Measurements from ENCODE around the gene THAP12. TPM values are rescaled to one million over a fixed set of nuclear protein-coding genes. Genes with fewer than 3 reads are reported as not detected.

Gene THAP12
- total RNA-seq, 1 experiment from 2014 or later, result 44.1 TPM

DNA sequence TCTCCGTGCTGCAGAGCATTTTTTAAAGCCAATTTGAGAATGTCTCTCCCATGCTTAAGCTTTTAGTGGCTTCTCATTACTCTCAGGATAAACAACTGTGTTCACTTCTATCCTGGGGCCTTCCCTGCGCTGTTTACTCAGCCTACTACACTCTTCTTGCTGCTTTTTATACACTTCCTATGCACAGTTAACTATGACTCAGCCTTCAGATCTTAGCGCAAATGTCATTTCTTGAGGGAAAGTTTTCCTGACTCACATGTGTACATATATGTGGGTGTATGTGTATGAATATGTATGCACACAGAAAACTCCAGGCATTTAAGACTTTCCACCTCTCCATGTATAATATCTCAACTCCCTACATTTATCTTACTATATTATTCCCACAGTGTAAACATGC is 9.8 kb downstream of the THAP12 start:
- ATAC-seq (peak; percentile 73), DNase-seq (ENCODE audit: low read depth, low spot score) (peak; percentile 28)
- H4K20me1 ChIP-seq (ENCODE audit: insufficient read depth), result no peaks in the 10 kb centered on the region; the same call in 1 of the 2 replicates
- no peak for TF ChIP-seq POLR2AphosphoS5 (IDR thresholded peaks at IDR 0.05; ENCODE audit: low read depth, low read length)
- no peak for TF ChIP-seq ATF3 (IDR thresholded peaks at IDR 0.05)
- no peak for TF ChIP-seq EZH2 (IDR thresholded peaks at IDR 0.05)
- no peak for TF ChIP-seq SRF (IDR thresholded peaks at IDR 0.05; ENCODE audit: low read depth)
- 0 out of 2 replicates have a peak, but pooled peaks have one; percentile 43 for TF ChIP-seq SIN3A (IDR thresholded peaks at IDR 0.05; ENCODE audit: low read depth)
- peak; percentile 63 for TF ChIP-seq FOSL1 (IDR thresholded peaks at IDR 0.05; ENCODE audit: low read depth)
- TF ChIP-seq ZFX (IDR thresholded peaks at IDR 0.05), result no peak
- TF ChIP-seq CTCF (IDR thresholded peaks at IDR 0.05 in 2 of 3, conservative IDR thresholded peaks at IDR 0.05 in 1 of 3; ENCODE audit: borderline replicate concordance in 1 of 3, insufficient read depth in 1 of 3, low read depth in 2 of 3, low read length in 2 of 3), result no peak
- TF ChIP-seq ZNF274 (IDR thresholded peaks at IDR 0.05; ENCODE audit: low read depth, low read length), result no peak
- peak; percentile 17 for TF ChIP-seq TCF7L2 (IDR thresholded peaks at IDR 0.05; ENCODE audit: borderline replicate concordance, extremely low read depth, insufficient read depth, insufficient read length)
- TF ChIP-seq JUND (IDR thresholded peaks at IDR 0.05), result peak; percentile 47; the same call in 1 of the 2 replicates
- TF ChIP-seq, protein P1, sequence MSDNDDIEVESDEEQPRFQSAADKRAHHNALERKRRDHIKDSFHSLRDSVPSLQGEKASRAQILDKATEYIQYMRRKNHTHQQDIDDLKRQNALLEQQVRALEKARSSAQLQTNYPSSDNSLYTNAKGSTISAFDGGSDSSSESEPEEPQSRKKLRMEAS (IDR thresholded peaks at IDR 0.05), result no peak
- TF ChIP-seq EGR1 (IDR thresholded peaks at IDR 0.05; ENCODE audit: low read depth), result peak; percentile 48; the same call in 1 of the 2 replicates
- no peak for TF ChIP-seq EZH2phosphoT487 (IDR thresholded peaks at IDR 0.05; ENCODE audit: borderline replicate concordance)
- peak; percentile 40; the same call in 1 of the 2 replicates for TF ChIP-seq SP1 (IDR thresholded peaks at IDR 0.05; ENCODE audit: low read depth)
- no peak for TF ChIP-seq CEBPB (IDR thresholded peaks at IDR 0.05; ENCODE audit: low read depth)
- no peak for TF ChIP-seq CBX3 (IDR thresholded peaks at IDR 0.05; ENCODE audit: low read depth)
- no peak for TF ChIP-seq YY1 (IDR thresholded peaks at IDR 0.05; ENCODE audit: extremely low read depth, insufficient replicate concordance, low read depth, low read length)
- TF ChIP-seq ELF1 (IDR thresholded peaks at IDR 0.05; ENCODE audit: borderline replicate concordance, low read depth), result no peak
- TF ChIP-seq, protein P2, sequence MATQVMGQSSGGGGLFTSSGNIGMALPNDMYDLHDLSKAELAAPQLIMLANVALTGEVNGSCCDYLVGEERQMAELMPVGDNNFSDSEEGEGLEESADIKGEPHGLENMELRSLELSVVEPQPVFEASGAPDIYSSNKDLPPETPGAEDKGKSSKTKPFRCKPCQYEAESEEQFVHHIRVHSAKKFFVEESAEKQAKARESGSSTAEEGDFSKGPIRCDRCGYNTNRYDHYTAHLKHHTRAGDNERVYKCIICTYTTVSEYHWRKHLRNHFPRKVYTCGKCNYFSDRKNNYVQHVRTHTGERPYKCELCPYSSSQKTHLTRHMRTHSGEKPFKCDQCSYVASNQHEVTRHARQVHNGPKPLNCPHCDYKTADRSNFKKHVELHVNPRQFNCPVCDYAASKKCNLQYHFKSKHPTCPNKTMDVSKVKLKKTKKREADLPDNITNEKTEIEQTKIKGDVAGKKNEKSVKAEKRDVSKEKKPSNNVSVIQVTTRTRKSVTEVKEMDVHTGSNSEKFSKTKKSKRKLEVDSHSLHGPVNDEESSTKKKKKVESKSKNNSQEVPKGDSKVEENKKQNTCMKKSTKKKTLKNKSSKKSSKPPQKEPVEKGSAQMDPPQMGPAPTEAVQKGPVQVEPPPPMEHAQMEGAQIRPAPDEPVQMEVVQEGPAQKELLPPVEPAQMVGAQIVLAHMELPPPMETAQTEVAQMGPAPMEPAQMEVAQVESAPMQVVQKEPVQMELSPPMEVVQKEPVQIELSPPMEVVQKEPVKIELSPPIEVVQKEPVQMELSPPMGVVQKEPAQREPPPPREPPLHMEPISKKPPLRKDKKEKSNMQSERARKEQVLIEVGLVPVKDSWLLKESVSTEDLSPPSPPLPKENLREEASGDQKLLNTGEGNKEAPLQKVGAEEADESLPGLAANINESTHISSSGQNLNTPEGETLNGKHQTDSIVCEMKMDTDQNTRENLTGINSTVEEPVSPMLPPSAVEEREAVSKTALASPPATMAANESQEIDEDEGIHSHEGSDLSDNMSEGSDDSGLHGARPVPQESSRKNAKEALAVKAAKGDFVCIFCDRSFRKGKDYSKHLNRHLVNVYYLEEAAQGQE (IDR thresholded peaks at IDR 0.05; ENCODE audit: low read depth), result no peak
- TF ChIP-seq RAD21 (IDR thresholded peaks at IDR 0.05; ENCODE audit: low read depth), result no peak

More for the DNA sequence above, 9.8 kb downstream of the THAP12 start:
- no TSS peak for BruUV-seq (replicated peaks)
- peak overlapping the region; percentile 38 for H3K4me2 ChIP-seq (ENCODE audit: low read length)
- no peaks in the 10 kb centered on the region for H3K9me2 ChIP-seq (ENCODE audit: insufficient read depth)
- intact Hi-C loops (cut with micrococcal nuclease), result loop anchor here (10.0 kb wide), 1 partner anchor 144 kb away; no protein-coding TSS in a partner anchor
- CTCF ChIA-PET, result no interaction called here
- peaks cover 96% of the 10 kb centered on the region for H3K79me2 ChIP-seq (ENCODE audit: insufficient read depth, low read length)
- no peaks in the 10 kb centered on the region for H3K27me3 ChIP-seq (ENCODE audit: insufficient read depth, low read length)
- no peak overlapping the region for H3K4me3 ChIP-seq (replicated peaks in 1 of 2; ENCODE audit: low read depth in 1 of 2, low read length in 2 of 2)
- RAD21 ChIA-PET (ENCODE audit: low non-redundant PET in 1 of 2, low total read pairs in 2 of 2, uncharacterized antibody in 2 of 2, unreplicated experiment in 2 of 2), result no interaction called here
- no peak overlapping the region for H3K27ac ChIP-seq (ENCODE audit: low read depth, low read length)
- POLR2A ChIA-PET, result no interaction called here
- H3K9me3 ChIP-seq (ENCODE audit: control insufficient read depth in 1 of 2, insufficient read depth in 1 of 2, low read depth in 1 of 2, low read length in 2 of 2), result no peaks in the 10 kb centered on the region
- peaks cover 7 to 12% of the 10 kb centered on the region in 2 experiments; a peak in 3 of 4 replicates for H3K4me1 ChIP-seq (ENCODE audit: control insufficient read depth in 1 of 2, insufficient read depth in 2 of 2, low read length in 2 of 2)
- H3K9ac ChIP-seq (ENCODE audit: low read length), result no peak overlapping the region
- no peaks in the 10 kb centered on the region for H3K36me3 ChIP-seq (ENCODE audit: control insufficient read depth in 1 of 2, insufficient read depth in 2 of 2, low read length in 2 of 2)
- H2AFZ ChIP-seq (ENCODE audit: low read depth, low read length, poor library complexity, severe bottlenecking), result no peak overlapping the region
